ENCODE measurements around the gene HDAC11. TPM values are rescaled to one million over a fixed set of nuclear protein-coding genes. Genes with fewer than 3 reads are reported as not detected.

Gene HDAC11
- total RNA-seq, 4 donors from 2014 or later: 15.8 to 41.0 (median 32.2) TPM

DNA sequence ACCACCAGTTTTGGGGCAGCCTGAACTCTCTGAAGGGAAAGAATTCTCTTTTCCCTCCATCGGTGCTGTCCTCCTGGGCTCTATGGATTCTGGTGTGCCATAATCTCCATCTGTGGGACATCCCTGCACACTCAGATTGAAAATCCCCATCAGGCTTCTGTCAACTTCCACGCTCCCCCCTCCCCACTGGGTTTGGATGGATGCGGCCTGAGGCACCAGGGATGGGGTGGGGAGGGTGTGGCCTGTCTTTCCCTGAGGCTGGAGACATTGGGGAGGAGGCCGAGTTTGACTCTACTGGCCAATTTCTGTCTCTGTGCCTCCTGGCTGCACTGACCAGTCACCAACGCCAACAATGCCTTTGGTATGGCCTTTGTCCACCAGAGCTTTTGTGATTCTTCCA is 52.5 kb downstream of the HDAC11 start:
- DNase-seq (ENCODE audit: extremely low spot score): no peak
- WGBS: 74% methylated on average over 5 of the region's 5 CpGs
- Histone ChIP-seq H3K27me3 (peaks cover 0 to 57% (median 0%) of the 10 kb centered on the region in 4 donors), H3K36me3 (no peaks in the 10 kb centered on the region), H3K9me3 (no peaks in the 10 kb centered on the region), H3K4me3 (no peak overlapping the region), H3K4me1 (peaks cover 9 to 74% (median 47%) of the 10 kb centered on the region in 4 donors), H3K27ac (replicated peaks in 1 of 4) (peak overlapping the region; percentile 45 to 63 (median 59))
- TF ChIP-seq POLR2A (IDR thresholded peaks at IDR 0.05; ENCODE audit: low read depth) (no peak), EP300 (IDR thresholded peaks at IDR 0.05) (no peak), POLR2AphosphoS5 (IDR thresholded peaks at IDR 0.05) (no peak)
- TF ChIP-seq, protein P1, sequence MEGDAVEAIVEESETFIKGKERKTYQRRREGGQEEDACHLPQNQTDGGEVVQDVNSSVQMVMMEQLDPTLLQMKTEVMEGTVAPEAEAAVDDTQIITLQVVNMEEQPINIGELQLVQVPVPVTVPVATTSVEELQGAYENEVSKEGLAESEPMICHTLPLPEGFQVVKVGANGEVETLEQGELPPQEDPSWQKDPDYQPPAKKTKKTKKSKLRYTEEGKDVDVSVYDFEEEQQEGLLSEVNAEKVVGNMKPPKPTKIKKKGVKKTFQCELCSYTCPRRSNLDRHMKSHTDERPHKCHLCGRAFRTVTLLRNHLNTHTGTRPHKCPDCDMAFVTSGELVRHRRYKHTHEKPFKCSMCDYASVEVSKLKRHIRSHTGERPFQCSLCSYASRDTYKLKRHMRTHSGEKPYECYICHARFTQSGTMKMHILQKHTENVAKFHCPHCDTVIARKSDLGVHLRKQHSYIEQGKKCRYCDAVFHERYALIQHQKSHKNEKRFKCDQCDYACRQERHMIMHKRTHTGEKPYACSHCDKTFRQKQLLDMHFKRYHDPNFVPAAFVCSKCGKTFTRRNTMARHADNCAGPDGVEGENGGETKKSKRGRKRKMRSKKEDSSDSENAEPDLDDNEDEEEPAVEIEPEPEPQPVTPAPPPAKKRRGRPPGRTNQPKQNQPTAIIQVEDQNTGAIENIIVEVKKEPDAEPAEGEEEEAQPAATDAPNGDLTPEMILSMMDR (IDR thresholded peaks at IDR 0.05): no peak
- intact Hi-C loops (cut with DNase I): no loop called here

GRCh38 chr3:13533885-13534301 is 53.8 kb downstream of the HDAC11 start:
- DNase-seq (ENCODE audit: extremely low spot score): no peak
- no peaks in the 10 kb centered on the region for H3K9me3 ChIP-seq
- TF ChIP-seq, protein P1 (IDR thresholded peaks at IDR 0.05): no peak
- TF ChIP-seq POLR2A (IDR thresholded peaks at IDR 0.05; ENCODE audit: low read depth) (no peak), POLR2AphosphoS5 (IDR thresholded peaks at IDR 0.05) (no peak), EP300 (IDR thresholded peaks at IDR 0.05) (no peak)
- intact Hi-C loops (cut with DNase I): no loop called here
- H3K4me1 ChIP-seq: peaks cover 7 to 68% (median 39%) of the 10 kb centered on the region in 4 donors
- no peak overlapping the region for H3K27ac ChIP-seq (replicated peaks in 1 of 4)
- H3K4me3 ChIP-seq: no peak overlapping the region
- WGBS: 86% methylated on average over 8 of the region's 8 CpGs
- peaks cover 0 to 57% (median 0%) of the 10 kb centered on the region in 4 donors for H3K27me3 ChIP-seq
- no peaks in the 10 kb centered on the region for H3K36me3 ChIP-seq

GRCh38 chr3:13535526-13535875 is 55.4 kb downstream of the HDAC11 start:
- peak overlapping the region in 3 of 4 donors; percentile 11 to 31 (median 18) for H3K27ac ChIP-seq (replicated peaks in 1 of 4)
- no peak overlapping the region for H3K4me3 ChIP-seq
- H3K27me3 ChIP-seq: peaks cover 0 to 45% (median 0%) of the 10 kb centered on the region in 4 donors
- H3K9me3 ChIP-seq: no peaks in the 10 kb centered on the region
- H3K4me1 ChIP-seq: peaks cover 7 to 64% (median 34%) of the 10 kb centered on the region in 4 donors
- DNase-seq (ENCODE audit: extremely low spot score): no peak
- H3K36me3 ChIP-seq: no peaks in the 10 kb centered on the region
- TF ChIP-seq POLR2A (IDR thresholded peaks at IDR 0.05; ENCODE audit: low read depth) (no peak), EP300 (IDR thresholded peaks at IDR 0.05) (no peak), POLR2AphosphoS5 (IDR thresholded peaks at IDR 0.05) (no peak)
- TF ChIP-seq, protein P1 (IDR thresholded peaks at IDR 0.05): no peak
- intact Hi-C loops (cut with DNase I): no loop called here
- 90% methylated on average over 10 of the region's 10 CpGs for WGBS

GRCh38 chr3:13535905-13536304 is 55.8 kb downstream of the HDAC11 start:
- WGBS: 57% methylated on average over 7 of the region's 9 CpGs
- H3K27me3 ChIP-seq: peaks cover 0 to 41% (median 0%) of the 10 kb centered on the region in 4 donors
- intact Hi-C loops (cut with DNase I): no loop called here
- H3K27ac ChIP-seq (replicated peaks in 1 of 4): peak overlapping the region; percentile 18 to 48 (median 40)
- H3K4me1 ChIP-seq: peaks cover 7 to 63% (median 34%) of the 10 kb centered on the region in 4 donors
- no peak overlapping the region for H3K4me3 ChIP-seq
- no peaks in the 10 kb centered on the region for H3K9me3 ChIP-seq
- DNase-seq (ENCODE audit: extremely low spot score): no peak
- TF ChIP-seq, protein P1 (IDR thresholded peaks at IDR 0.05): no peak
- no peak for TF ChIP-seq EP300 (IDR thresholded peaks at IDR 0.05)
- TF ChIP-seq POLR2A (IDR thresholded peaks at IDR 0.05; ENCODE audit: low read depth): no peak
- no peak for TF ChIP-seq POLR2AphosphoS5 (IDR thresholded peaks at IDR 0.05)
- no peaks in the 10 kb centered on the region for H3K36me3 ChIP-seq

- intact Hi-C loops (cut with DNase I): no loop called here
- H3K27ac ChIP-seq (replicated peaks in 1 of 4): peak overlapping the region; percentile 0 to 48 (median 40)
- no peak for TF ChIP-seq POLR2A (IDR thresholded peaks at IDR 0.05; ENCODE audit: low read depth)
- TF ChIP-seq EP300 (IDR thresholded peaks at IDR 0.05): no peak
- TF ChIP-seq, protein P1 (IDR thresholded peaks at IDR 0.05): no peak
- no peak for TF ChIP-seq POLR2AphosphoS5 (IDR thresholded peaks at IDR 0.05)
- H3K4me1 ChIP-seq: peaks cover 7 to 58% (median 33%) of the 10 kb centered on the region in 4 donors
- H3K36me3 ChIP-seq: no peaks in the 10 kb centered on the region
- no peak for DNase-seq (ENCODE audit: extremely low spot score)
- H3K4me3 ChIP-seq: no peak overlapping the region
- peaks cover 0 to under 1% (median 0%) of the 10 kb centered on the region in 4 donors for H3K9me3 ChIP-seq
- 76% methylated on average over 3 of the region's 3 CpGs for WGBS
- peaks cover 0 to 40% (median 0%) of the 10 kb centered on the region in 4 donors for H3K27me3 ChIP-seq
Observed at GRCh38 chr3:13536432-13536831, 56.3 kb downstream of the HDAC11 start.
